SJSA1 (cell line): ENCODE measurements around the gene MAGOH. TPM values are rescaled to one million over a fixed set of nuclear protein-coding genes. Genes with fewer than 3 reads are reported as not detected.

ENCODE experiments used
- DNase-seq, 2 experiments: peaks; one replicate each; pipeline ENCODE4 v3.0.0-alpha.2; 2015 to 2020; ENCODE audit warnings: low spot score in 2 of 2, low read depth in 1 of 2
- H3K27ac ChIP-seq: fragments of 250-450 bp; sonication (Bioruptor Pico); 2 replicates; pipeline ENCODE4 v1.5.1; 2020; ENCODE audit warnings: mild to moderate bottlenecking, moderate library complexity
- H3K27me3 ChIP-seq: fragments of 250-450 bp; sonication (Bioruptor Pico); replicated peaks from 2 replicates; pipeline ENCODE4 v1.5.1; 2020; ENCODE audit warnings: mild to moderate bottlenecking, moderate library complexity
- H3K36me3 ChIP-seq: fragments of 250-450 bp; sonication (Bioruptor Pico); 2 replicates; pipeline ENCODE4 v1.5.1; 2020; ENCODE audit warnings: mild to moderate bottlenecking
- H3K4me1 ChIP-seq: fragments of 250-450 bp; sonication (Bioruptor Pico); replicated peaks from 2 replicates; pipeline ENCODE4 v1.6.1; 2021; ENCODE audit warnings: mild to moderate bottlenecking
- H3K4me3 ChIP-seq: fragments of 250-450 bp; sonication (Bioruptor Pico); 2 replicates; pipeline ENCODE4 v1.5.1; 2020; ENCODE audit warnings: mild to moderate bottlenecking
- H3K9me3 ChIP-seq: fragments of 250-450 bp; sonication (Bioruptor Pico); replicated peaks from 2 replicates; pipeline ENCODE4 v1.5.1; 2020; ENCODE audit warnings: mild to moderate bottlenecking
- total RNA-seq: library from RNA; depleted of rRNA; stranded (reverse); fragments of >200 nt; shearing (Covaris generic); gene quantifications from 2 replicates; pipeline ENCODE4 v1.2.3, GENCODE V29; 2014

MAGOH gene
- total RNA-seq, 1 experiment from 2014 or later = 76.7 TPM

GRCh38 chr1:53260631-53261247, 22.4 kb upstream of the MAGOH start:
- Histone ChIP-seq H3K9me3 (no peaks in the 10 kb centered on the region), H3K4me3 (no peak overlapping the region), H3K4me1 (no peaks in the 10 kb centered on the region), H3K36me3 (peaks cover 69% of the 10 kb centered on the region), H3K27me3 (no peaks in the 10 kb centered on the region), H3K27ac (no peak overlapping the region)
- DNase-seq = no peak

- Histone ChIP-seq H3K27ac (no peak overlapping the region), H3K36me3 (peaks cover 68% of the 10 kb centered on the region), H3K4me3 (no peak overlapping the region), H3K9me3 (no peaks in the 10 kb centered on the region), H3K27me3 (no peaks in the 10 kb centered on the region), H3K4me1 (no peaks in the 10 kb centered on the region)
- no peak for DNase-seq
Observed at GRCh38 chr1:53259932-53260331, 21.6 kb upstream of the MAGOH start.

GRCh38 chr1:53258216-53258615, 19.9 kb upstream of the MAGOH start:
- Histone ChIP-seq H3K27ac (no peak overlapping the region), H3K27me3 (no peaks in the 10 kb centered on the region), H3K36me3 (peaks cover 59% of the 10 kb centered on the region), H3K9me3 (no peaks in the 10 kb centered on the region), H3K4me3 (no peak overlapping the region), H3K4me1 (no peaks in the 10 kb centered on the region)
- no peak for DNase-seq

DNA sequence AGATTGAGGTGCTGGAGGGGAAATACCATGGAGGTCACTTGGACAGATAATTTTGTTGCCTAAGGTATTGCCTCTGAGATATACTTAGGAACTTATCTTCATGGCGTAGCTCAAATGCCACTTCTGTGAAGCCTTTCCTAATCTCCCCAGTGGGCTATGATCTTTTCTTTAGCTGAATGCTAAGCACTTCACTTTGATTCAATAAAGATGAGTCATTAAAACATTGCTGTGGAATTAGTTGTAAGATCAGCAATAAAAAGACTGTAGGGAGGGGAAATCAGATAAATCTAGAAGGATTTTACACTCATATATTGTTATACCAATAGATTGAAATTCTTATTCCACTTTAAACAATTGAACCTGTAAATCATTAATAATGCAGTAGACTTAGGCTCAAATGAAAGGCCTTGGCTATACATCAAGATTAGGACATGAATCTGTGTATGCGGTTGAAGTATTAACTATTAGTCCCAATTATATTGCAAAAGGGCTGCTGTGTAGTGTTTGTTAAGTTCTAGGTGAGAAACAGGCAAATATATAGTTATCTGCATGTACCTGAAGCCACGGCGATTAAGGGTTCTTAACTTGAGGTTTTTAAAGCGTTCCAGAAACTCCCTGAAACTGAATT, 19.2 kb upstream of the MAGOH start:
- H3K36me3 ChIP-seq = peaks cover 53% of the 10 kb centered on the region
- H3K27me3 ChIP-seq = no peaks in the 10 kb centered on the region
- H3K27ac ChIP-seq = no peak overlapping the region
- no peaks in the 10 kb centered on the region for H3K9me3 ChIP-seq
- DNase-seq = no peak
- no peaks in the 10 kb centered on the region for H3K4me1 ChIP-seq
- H3K4me3 ChIP-seq = no peak overlapping the region

DNA sequence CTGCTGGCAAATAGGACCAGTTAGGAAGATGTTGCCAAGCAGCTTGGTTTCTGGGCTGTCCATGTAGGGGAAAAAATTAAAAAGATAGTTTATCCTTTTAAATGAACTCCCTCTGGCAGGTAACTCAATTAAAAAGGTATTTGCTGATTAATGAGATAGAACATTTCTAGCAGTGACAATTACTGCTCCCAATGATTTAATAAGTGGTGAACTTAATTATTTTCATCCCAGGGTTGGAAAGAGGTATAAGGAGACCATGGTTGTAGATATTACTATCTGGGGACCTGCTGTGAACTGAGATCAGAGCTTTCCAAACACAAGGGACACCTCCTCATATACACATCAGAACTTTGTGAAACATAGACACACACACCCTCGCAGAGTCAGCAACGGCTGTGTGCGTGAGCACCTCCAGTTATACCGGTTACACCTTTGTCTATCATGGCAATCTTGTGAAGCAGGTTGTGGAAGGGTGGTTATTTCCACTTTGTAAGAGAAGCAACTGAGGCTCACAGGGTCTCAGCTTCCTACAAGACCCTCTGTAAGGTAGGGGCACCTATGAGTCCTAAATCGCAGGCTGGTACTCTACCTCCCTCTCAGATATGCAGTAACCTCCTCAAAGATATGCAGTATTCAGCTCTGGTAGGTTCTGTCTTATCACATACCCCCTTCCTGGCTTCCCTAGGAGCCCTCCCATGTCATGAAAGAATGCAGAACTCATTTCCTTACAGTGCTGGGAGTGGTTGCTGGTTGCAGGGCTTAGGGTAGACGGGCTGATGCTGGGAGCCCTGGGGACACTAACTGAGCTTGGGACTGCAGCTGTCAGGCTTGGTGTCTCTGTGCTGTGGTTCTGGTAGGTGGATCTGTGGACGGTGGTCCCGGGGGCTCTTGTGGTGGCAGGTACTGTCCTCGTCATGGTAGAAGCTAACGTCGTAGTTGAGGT, 18.5 kb upstream of the MAGOH start:
- Histone ChIP-seq H3K9me3 (no peaks in the 10 kb centered on the region), H3K36me3 (peaks cover 47% of the 10 kb centered on the region), H3K4me3 (no peak overlapping the region), H3K27me3 (no peaks in the 10 kb centered on the region), H3K4me1 (no peaks in the 10 kb centered on the region), H3K27ac (no peak overlapping the region)
- no peak for DNase-seq

DNA sequence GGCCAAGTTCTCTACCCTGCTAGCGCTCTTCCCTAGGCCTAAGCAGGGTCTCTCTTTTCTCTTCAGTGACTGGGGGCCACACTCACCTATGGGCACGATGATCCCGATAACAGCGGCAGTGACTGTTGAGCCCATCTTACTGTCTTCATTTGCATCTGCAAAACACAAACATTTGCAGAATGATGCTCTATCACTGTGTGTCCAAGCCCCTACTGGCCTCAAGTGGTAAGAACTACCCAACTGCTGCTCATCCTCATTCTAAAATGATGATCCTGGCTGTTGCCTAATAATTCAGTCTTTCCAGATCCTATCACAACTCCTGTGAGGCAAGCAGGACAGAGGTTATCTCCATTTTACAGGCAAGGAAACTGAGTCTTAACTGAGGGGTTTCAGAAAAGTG, 16.7 kb upstream of the MAGOH start:
- H3K4me1 ChIP-seq = no peaks in the 10 kb centered on the region
- H3K9me3 ChIP-seq = no peaks in the 10 kb centered on the region
- no peaks in the 10 kb centered on the region for H3K27me3 ChIP-seq
- peaks cover 30% of the 10 kb centered on the region for H3K36me3 ChIP-seq
- H3K4me3 ChIP-seq = no peak overlapping the region
- no peak overlapping the region for H3K27ac ChIP-seq
- no peak for DNase-seq

DNA sequence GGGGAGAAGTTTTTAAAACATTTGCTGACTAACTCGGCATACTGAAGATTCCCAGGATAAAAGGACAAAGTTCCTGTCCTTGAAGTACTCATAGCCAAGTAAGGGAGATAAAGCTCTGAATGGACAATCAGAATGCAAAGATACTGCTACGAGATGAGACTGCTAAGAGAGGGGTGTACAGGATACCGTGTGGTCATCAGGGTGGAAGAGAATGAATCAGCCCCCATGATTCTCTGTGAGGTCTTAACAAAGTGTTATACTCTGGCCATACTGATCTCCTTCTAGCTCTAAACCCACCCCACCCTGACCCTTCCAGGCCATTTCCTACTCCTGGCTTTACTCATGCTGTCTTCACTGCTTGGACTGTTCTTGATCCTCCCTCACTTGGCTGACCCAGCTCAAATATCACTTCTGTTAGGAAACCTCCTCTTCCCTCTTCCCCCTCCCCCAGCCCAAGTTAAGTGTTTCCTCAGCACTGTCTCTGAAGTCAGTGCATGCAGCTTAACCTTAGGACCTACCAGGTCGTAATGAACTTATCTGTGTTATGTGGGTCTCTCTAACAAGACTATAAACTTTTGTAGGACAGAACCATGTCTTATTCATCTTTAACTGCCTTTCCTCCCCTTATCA, 15.8 kb upstream of the MAGOH start:
- Histone ChIP-seq H3K9me3 (no peaks in the 10 kb centered on the region), H3K4me3 (no peak overlapping the region), H3K27ac (no peak overlapping the region), H3K36me3 (peaks cover 26% of the 10 kb centered on the region), H3K4me1 (no peaks in the 10 kb centered on the region), H3K27me3 (no peaks in the 10 kb centered on the region)
- no peak for DNase-seq

GRCh38 chr1:53250325-53250724, 12.0 kb upstream of the MAGOH start:
- H3K27me3 ChIP-seq = no peaks in the 10 kb centered on the region
- DNase-seq = no peak
- no peak overlapping the region for H3K27ac ChIP-seq
- H3K4me3 ChIP-seq = no peak overlapping the region
- no peaks in the 10 kb centered on the region for H3K9me3 ChIP-seq
- H3K4me1 ChIP-seq = peaks cover 11% of the 10 kb centered on the region
- H3K36me3 ChIP-seq = peaks cover 26% of the 10 kb centered on the region

GRCh38 chr1:53249706-53250105, 11.4 kb upstream of the MAGOH start:
- H3K4me1 ChIP-seq = peaks cover 11% of the 10 kb centered on the region
- no peak overlapping the region for H3K27ac ChIP-seq
- H3K4me3 ChIP-seq = no peak overlapping the region
- no peaks in the 10 kb centered on the region for H3K27me3 ChIP-seq
- DNase-seq = no peak
- no peaks in the 10 kb centered on the region for H3K9me3 ChIP-seq
- peaks cover 23% of the 10 kb centered on the region for H3K36me3 ChIP-seq

DNA sequence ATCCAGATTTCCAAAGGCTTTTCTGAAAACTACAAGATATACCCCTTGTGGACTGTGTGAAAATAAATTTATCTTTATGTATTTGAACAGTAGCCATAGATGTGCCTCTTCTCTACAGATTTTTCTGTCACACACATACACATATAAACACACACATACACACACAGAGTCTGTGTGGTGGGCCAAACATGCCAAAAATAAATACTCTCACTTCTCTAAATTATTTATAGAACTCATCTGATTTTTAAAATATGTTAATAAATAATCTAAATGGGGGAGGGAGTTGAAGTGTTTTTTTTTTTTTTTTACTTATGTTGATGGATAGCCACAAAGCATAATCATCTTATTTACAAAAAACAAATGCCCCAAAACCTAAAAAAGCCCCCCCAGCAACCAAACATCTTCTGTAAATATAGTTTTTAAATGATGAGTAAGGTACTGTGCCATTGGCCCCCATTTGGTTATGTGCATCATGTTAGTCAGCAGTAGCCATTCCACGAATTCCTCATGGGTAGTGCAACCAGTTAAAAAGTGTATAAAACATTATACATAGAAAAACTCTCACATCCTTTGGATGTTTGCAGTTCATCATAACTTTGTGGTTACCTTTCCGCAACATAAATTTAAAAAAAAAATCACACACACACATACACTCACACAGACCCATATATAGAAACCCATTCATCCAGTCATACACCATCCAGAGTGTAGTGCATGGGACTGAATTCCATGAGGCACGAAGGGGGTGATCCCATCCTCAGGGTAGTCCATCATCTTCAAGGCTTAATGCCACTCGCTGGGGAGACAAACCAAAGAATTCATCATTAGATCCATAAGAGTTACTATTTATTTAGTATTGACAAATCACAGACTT, 8.2 kb upstream of the MAGOH start:
- H3K27ac ChIP-seq = peak overlapping the region; percentile 46
- H3K27me3 ChIP-seq = no peaks in the 10 kb centered on the region
- peaks cover 20% of the 10 kb centered on the region for H3K36me3 ChIP-seq
- H3K4me3 ChIP-seq = no peak overlapping the region
- peak in 1 of 2 experiments; percentile 64 for DNase-seq
- H3K4me1 ChIP-seq = peaks cover 11% of the 10 kb centered on the region
- H3K9me3 ChIP-seq = no peaks in the 10 kb centered on the region

DNA sequence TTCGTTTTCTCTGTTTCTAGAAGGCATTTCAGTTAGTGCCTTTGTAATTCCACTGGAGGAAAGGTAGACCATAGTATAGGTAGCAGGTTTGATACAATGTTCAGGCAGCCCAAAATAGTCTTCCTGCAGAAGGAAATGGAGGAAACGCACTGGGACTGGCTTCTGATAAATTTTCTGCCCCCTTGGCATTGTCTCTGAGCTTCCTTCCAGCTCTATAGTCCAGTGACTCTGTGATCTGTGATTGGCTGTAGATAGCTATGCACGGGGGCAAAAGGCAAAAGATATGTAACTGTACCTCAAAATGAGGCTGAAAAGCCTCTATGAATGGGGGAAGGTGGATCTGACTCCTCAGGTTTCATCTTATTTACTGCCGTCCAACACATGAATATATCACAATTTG, 5.8 kb upstream of the MAGOH start:
- DNase-seq = no peak
- no peak overlapping the region for H3K27ac ChIP-seq
- no peaks in the 10 kb centered on the region for H3K9me3 ChIP-seq
- H3K36me3 ChIP-seq = peaks cover 20% of the 10 kb centered on the region
- no peak overlapping the region for H3K4me3 ChIP-seq
- H3K4me1 ChIP-seq = peaks cover 11% of the 10 kb centered on the region
- H3K27me3 ChIP-seq = no peaks in the 10 kb centered on the region

DNA sequence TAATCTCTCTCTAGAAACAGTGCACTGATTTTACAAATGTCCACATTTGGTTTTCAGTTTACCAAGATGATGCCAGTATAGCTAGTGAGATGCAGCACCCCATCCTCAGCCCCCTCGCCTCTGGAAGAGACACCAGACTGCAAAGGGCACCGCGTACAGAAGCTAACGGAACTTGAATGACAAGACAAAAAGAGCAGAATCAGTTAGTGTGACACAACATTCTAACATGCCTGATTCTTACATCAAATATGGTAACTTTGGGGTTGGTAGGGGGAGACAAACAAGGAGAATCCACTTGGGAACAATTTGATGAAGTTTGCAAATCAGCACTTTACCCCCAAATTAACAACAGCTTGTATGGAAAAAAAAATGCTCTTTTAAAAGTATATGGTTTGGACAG, 4.1 kb upstream of the MAGOH start:
- Histone ChIP-seq H3K4me3 (no peak overlapping the region), H3K4me1 (peaks cover 19% of the 10 kb centered on the region), H3K27ac (no peak overlapping the region), H3K36me3 (peaks cover 13% of the 10 kb centered on the region), H3K9me3 (no peaks in the 10 kb centered on the region), H3K27me3 (no peaks in the 10 kb centered on the region)
- DNase-seq = no peak

DNA sequence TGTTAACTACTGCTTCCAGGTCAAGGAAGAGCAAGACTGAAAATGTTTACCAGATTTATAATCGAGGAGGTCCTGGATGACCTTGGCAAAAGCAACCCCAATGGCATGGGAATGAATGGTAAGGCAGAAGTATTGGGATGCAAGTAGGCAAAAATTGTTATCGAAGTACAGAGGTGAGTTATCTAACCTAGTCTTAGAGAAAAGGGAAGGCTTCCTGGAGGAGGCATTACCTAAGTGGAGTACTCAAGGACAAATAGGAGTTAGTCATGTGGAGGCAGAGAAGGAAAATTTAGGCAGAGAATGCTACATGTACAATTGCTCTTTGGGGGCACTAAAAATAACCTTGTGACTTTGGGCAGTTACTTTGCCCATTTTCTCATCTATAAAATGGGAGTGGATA, 3.5 kb upstream of the MAGOH start:
- Histone ChIP-seq H3K4me1 (peaks cover 22% of the 10 kb centered on the region), H3K27me3 (no peaks in the 10 kb centered on the region), H3K9me3 (no peaks in the 10 kb centered on the region), H3K4me3 (no peak overlapping the region), H3K27ac (no peak overlapping the region), H3K36me3 (peaks cover 13% of the 10 kb centered on the region)
- DNase-seq = no peak
